Activated CD8-positive, alpha-beta memory T cell treated with anti-CD3 and anti-CD28 coated beads, Interleukin-2, amount 50 U/mL, for 1 hour (primary cell): ENCODE measurements around the gene KCNJ16.

Source experiments
- DNase-seq: peaks from one replicate; pipeline ENCODE4 v3.0.0-alpha.2; 2020; ENCODE audit errors: extremely low read depth

Gene KCNJ16

GRCh38 chr17:70098030-70098429, 23.0 kb downstream of the KCNJ16 start:
- no peak for DNase-seq

- no peak for DNase-seq
These were observed 24.3 kb downstream of the KCNJ16 start for GRCh38 chr17:70099294-70099693.

GRCh38 chr17:70099884-70100283, 24.9 kb downstream of the KCNJ16 start:
- DNase-seq: no peak

- DNase-seq: no peak
These were observed 26.0 kb downstream of the KCNJ16 start for GRCh38 chr17:70100983-70101382.

- DNase-seq: no peak
These were observed 27.5 kb downstream of the KCNJ16 start for GRCh38 chr17:70102531-70102930.

GRCh38 chr17:70104791-70105523, 29.9 kb downstream of the KCNJ16 start:
- DNase-seq: no peak

- DNase-seq: no peak
These were observed 30.6 kb downstream of the KCNJ16 start for GRCh38 chr17:70105641-70106040.

GRCh38 chr17:70106551-70106950, 31.5 kb downstream of the KCNJ16 start:
- no peak for DNase-seq

GRCh38 chr17:70107441-70107840, 32.4 kb downstream of the KCNJ16 start:
- DNase-seq: no peak

GRCh38 chr17:70107904-70108565, 33.0 kb downstream of the KCNJ16 start:
- no peak for DNase-seq

GRCh38 chr17:70109497-70109896, 34.5 kb downstream of the KCNJ16 start:
- DNase-seq: no peak

GRCh38 chr17:70110443-70110880, 35.4 kb downstream of the KCNJ16 start:
- no peak for DNase-seq

- no peak for DNase-seq
These were observed 36.2 kb downstream of the KCNJ16 start for GRCh38 chr17:70111201-70111600.

- DNase-seq: no peak
These were observed 39.4 kb downstream of the KCNJ16 start for GRCh38 chr17:70114405-70114804.

GRCh38 chr17:70115126-70115525, 40.1 kb downstream of the KCNJ16 start:
- DNase-seq: no peak

GRCh38 chr17:70116919-70117318, 41.9 kb downstream of the KCNJ16 start:
- DNase-seq: no peak

- no peak for DNase-seq
These were observed 44.5 kb downstream of the KCNJ16 start for GRCh38 chr17:70119545-70119944.

GRCh38 chr17:70119983-70120382, 45.0 kb downstream of the KCNJ16 start:
- no peak for DNase-seq

- no peak for DNase-seq
These were observed 45.4 kb downstream of the KCNJ16 start for GRCh38 chr17:70120425-70120824.

GRCh38 chr17:70121126-70121525, 46.1 kb downstream of the KCNJ16 start:
- DNase-seq: no peak

GRCh38 chr17:70123193-70123592, 48.2 kb downstream of the KCNJ16 start:
- DNase-seq: no peak

GRCh38 chr17:70124723-70125122, 49.7 kb downstream of the KCNJ16 start:
- DNase-seq: no peak

- no peak for DNase-seq
These were observed 52.3 kb downstream of the KCNJ16 start for GRCh38 chr17:70127221-70127873.
